ENCODE measurements around the gene C9orf43.
A peak's percentile ranks its signal among the peaks of the same experiment; 100 is the strongest.
"Not testable (repeated sequence)": the region's sequence is repeated elsewhere in the genome, so short reads cannot be mapped to it uniquely, and the experiment has no call there.

C9orf43 gene

DNA sequence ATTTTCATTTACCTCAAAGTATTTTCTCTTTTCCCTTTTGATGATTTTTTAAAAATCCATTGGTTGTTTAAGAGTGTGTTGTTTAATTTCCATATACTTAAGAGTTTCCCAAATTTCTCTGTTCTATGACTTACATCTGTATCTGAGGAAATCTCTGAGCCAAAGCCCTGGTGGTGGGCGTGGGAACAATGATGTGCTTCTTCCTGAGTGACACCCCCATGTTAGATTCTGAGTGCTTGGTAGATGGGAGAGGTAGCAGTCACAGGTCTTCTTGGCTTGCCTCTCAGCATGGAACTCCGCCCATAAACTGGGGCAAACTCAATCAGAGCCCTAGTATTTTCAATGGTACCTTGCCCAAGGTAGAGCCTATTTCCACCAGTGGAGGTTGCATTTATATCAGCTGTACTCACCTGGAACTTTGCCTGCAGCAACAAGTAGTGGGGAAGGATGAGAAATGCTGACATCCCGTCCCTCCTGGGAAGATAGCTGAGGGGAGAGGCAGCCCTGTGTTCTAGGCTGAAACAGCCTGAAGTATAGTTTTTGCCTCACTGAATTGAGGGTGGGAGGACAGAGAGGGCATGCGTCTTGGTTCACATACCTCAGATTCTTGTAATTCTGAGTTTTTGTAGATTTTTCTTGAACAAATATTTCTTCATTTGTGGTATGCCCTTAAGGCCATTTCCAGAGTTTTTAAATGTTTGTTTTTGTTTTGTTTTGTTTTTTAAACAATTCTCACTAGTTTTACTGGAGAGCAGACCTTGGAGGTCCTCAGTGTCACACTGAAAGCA is 26.4 kb downstream of the C9orf43 start:
- H3K36me3 ChIP-seq: no peaks in the 10 kb centered on the region
- H3K4me3 ChIP-seq: no peak overlapping the region
- no peaks in the 10 kb centered on the region for H3K9me3 ChIP-seq
- no peaks in the 10 kb centered on the region for H3K27me3 ChIP-seq
- H3K27ac ChIP-seq: no peak overlapping the region
- no peak overlapping the region for H3K9ac ChIP-seq
- no peaks in the 10 kb centered on the region for H3K4me1 ChIP-seq
- no peaks in the 10 kb centered on the region for H4K20me1 ChIP-seq
- no peak for TF ChIP-seq Cebpa-rat (IDR thresholded peaks at IDR 0.05)
- no peak overlapping the region for H3K4me2 ChIP-seq

DNA sequence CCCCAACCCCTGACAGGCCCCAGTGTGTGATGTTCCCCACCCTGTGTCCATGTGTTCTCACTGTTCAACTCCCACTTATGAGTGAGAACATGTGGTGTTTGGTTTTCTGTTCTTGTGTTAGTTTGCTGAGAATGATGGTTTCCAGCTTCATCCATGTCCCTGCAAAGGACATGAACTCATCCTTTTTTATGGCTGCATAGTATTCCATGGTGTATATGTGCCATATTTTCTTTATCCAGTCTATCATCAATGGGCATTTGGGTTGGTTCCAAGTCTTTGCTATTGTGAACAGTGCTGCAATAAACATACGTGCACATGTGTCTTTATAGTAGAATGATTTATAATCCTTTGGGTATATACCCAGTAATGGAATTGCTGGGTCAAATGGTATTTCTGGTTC is 27.2 kb downstream of the C9orf43 start:
- not testable (repeated sequence) for H3K27ac ChIP-seq, H3K36me3 ChIP-seq, H3K4me2 ChIP-seq, H3K27me3 ChIP-seq, H3K4me1 ChIP-seq, H4K20me1 ChIP-seq, H3K9ac ChIP-seq, H3K4me3 ChIP-seq, H3K9me3 ChIP-seq

DNA sequence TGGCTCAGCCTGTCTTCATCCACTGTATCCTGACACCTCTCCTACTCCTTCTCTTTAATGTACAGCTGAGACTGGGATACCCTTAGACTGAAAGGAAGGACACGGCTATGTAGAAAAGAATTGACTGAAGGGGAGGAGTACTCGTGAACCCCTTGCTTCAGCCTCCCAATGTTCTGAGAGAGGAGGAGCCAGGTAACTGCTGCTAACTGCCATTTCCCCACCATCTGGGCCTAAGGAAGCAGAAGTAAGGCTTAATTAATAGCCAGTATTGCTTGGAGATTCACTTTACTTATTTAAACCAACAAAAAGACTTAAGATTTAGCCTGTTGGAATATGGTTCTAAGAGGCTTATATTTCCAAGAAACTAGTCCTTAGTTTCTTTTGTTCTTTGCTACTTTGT is 34.2 kb downstream of the C9orf43 start:
- H3K27me3 ChIP-seq: no peaks in the 10 kb centered on the region
- no peaks in the 10 kb centered on the region for H3K36me3 ChIP-seq
- no peaks in the 10 kb centered on the region for H3K9me3 ChIP-seq
- peak overlapping the region; percentile 62; the same call in 1 of the 2 replicates for H3K27ac ChIP-seq
- no peaks in the 10 kb centered on the region for H4K20me1 ChIP-seq
- H3K4me2 ChIP-seq: peak overlapping the region; percentile 41; the same call in 1 of the 2 replicates
- no peak for TF ChIP-seq Cebpa-rat (IDR thresholded peaks at IDR 0.05)
- H3K4me3 ChIP-seq: no peak overlapping the region
- no peak overlapping the region for H3K9ac ChIP-seq
- peaks cover 31% of the 10 kb centered on the region for H3K4me1 ChIP-seq

DNA sequence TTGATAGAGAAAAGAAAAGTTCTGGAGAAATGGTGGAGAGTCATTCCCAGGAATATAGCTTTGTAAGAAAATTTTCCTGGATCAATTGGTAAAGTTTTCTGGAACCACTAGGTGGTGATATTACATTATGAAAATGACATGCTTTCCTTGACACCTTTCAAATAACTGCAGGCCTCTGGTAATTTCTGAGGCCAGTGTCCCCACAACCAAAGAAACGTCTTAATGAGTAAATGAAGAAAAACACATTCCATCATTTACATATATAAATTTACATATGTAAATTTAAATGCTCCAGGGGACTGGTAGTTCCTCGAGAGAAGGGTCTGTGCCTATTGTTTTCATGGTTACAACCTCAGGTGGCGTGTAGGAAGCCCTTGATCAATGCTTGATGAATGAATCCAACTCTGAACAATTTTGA is 35.8 kb downstream of the C9orf43 start:
- no peaks in the 10 kb centered on the region for H3K36me3 ChIP-seq
- H3K4me1 ChIP-seq: peaks cover 31% of the 10 kb centered on the region
- H3K27ac ChIP-seq: no peak overlapping the region
- H3K27me3 ChIP-seq: no peaks in the 10 kb centered on the region
- H4K20me1 ChIP-seq: no peaks in the 10 kb centered on the region
- H3K4me3 ChIP-seq: no peak overlapping the region
- no peak overlapping the region for H3K9ac ChIP-seq
- H3K9me3 ChIP-seq: no peaks in the 10 kb centered on the region
- no peak for TF ChIP-seq Cebpa-rat (IDR thresholded peaks at IDR 0.05)
- 0 out of 2 replicates have a peak overlapping the region, but pooled peaks have one; percentile 2 for H3K4me2 ChIP-seq

DNA sequence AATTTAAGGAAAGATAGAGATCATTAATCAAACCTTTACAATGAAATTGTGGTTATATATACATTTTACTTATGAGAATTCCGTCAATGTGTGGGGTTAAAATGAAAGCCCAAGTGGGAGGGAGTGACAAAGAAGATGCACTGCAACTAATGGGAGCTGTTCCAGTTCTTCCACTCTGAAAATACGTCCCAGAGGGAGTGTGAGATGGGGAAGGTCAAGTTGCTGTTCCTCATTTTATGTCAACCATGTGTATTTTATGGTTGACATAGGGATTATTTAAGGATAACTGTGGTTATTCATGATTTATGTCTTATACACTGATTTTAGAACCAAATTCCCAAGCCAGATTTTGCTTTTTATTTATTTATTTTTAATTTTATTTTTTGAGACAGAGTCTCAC is 38.8 kb downstream of the C9orf43 start:
- Histone ChIP-seq H4K20me1 (no peaks in the 10 kb centered on the region), H3K4me3 (no peak overlapping the region), H3K9me3 (no peaks in the 10 kb centered on the region), H3K27me3 (no peaks in the 10 kb centered on the region), H3K9ac (no peak overlapping the region), H3K27ac (no peak overlapping the region), H3K4me1 (peaks cover 31% of the 10 kb centered on the region), H3K4me2 (peak overlapping the region; percentile 36; the same call in 1 of the 2 replicates), H3K36me3 (no peaks in the 10 kb centered on the region)
- no peak for TF ChIP-seq Cebpa-rat (IDR thresholded peaks at IDR 0.05)

DNA sequence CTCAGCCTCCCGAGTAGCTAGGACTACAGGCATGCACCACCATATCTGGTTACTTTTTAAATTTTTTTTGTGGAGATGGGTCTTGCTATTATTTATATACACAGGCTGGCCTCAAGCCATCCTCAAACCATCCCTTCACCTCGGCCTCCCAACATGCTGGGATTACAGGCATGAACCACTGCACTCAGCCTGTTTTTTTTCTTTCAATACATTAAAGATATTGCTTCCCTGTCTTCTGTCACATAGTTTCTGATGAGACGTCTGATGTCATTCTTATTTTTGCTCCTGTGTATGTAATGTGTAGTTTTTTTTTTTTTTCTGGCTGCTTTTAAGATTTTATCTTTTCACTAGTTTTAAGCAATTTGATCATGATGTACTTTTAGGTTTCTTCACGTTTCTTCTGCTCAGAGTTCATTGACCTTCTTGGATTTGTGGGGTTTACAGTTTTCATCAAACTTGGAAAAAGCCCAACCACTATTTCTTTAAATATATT is 41.6 kb downstream of the C9orf43 start:
- no peak overlapping the region for H3K9ac ChIP-seq
- H3K4me2 ChIP-seq: no peak overlapping the region
- no peaks in the 10 kb centered on the region for H3K27me3 ChIP-seq
- H3K36me3 ChIP-seq: no peaks in the 10 kb centered on the region
- no peak overlapping the region for H3K27ac ChIP-seq
- H4K20me1 ChIP-seq: no peaks in the 10 kb centered on the region
- peaks cover 26% of the 10 kb centered on the region for H3K4me1 ChIP-seq
- TF ChIP-seq Cebpa-rat (IDR thresholded peaks at IDR 0.05): no peak
- no peaks in the 10 kb centered on the region for H3K9me3 ChIP-seq
- no peak overlapping the region for H3K4me3 ChIP-seq

DNA sequence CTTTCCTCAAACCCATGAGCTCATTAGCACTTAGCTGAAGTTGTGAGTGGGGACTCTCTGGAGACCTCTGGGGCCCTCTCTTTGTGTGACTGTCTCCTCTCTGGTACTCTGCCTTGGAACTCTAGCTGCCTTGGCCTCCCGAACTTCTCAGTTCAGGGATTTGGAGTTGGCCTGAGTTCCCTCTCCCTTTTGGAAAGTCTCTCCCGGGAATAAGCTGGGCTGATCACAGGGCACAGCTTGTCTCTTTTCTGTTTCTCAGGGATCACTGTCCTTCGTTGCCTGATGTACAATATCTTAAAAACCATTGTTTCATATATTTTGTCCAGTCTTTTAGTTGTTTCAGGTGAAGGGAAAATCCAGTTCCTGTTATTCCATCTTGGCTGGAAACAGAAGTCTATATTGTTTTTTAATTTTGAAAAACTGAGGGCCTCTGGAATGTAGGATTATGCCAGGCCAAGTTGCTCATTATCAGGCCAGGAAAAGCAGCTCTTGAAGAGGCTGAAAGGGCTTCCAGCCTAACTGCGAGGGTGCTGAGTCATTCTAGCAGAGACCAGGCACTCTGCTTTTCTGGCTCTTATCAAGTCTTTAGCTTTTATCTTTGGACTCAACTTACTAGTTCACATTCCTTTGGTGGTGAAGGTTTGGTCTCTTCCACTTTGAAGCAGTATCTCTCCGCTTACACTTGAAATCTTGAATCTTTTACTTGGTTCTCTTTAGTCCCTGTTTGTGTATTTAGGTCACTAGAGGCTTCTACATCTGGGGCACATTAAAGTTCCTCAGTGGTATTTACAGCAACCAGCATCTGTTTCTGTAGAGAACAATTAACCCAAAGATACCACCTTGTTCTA is 44.6 kb downstream of the C9orf43 start:
- no peak overlapping the region for H3K4me3 ChIP-seq
- H3K4me1 ChIP-seq: peaks cover 20% of the 10 kb centered on the region; the same call in 1 of the 2 replicates
- H3K9me3 ChIP-seq: no peaks in the 10 kb centered on the region
- H3K36me3 ChIP-seq: no peaks in the 10 kb centered on the region
- no peaks in the 10 kb centered on the region for H3K27me3 ChIP-seq
- no peaks in the 10 kb centered on the region for H4K20me1 ChIP-seq
- no peak overlapping the region for H3K9ac ChIP-seq
- no peak overlapping the region for H3K4me2 ChIP-seq
- no peak overlapping the region for H3K27ac ChIP-seq
- no peak for TF ChIP-seq Cebpa-rat (IDR thresholded peaks at IDR 0.05)

DNA sequence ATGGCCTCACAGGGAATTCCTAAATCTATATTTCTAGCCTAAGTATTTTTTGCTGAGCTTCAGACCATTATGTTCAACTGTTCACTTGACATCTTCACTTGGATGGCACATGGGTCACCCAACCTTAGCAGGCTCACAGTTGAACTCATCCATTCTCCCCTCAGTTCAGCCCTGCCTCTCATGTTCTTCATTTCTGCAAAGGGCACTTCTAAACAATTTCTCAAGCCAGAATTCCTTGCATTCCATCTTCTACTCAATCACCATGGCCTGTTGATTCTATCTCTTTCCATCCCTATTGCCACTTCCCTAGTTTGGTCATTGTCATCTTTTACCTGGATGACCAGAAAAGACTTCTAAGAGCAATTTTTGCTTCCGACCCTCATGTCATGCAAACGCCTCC is 45.7 kb downstream of the C9orf43 start:
- no peak overlapping the region for H3K4me2 ChIP-seq
- no peaks in the 10 kb centered on the region for H3K9me3 ChIP-seq
- H3K27me3 ChIP-seq: no peaks in the 10 kb centered on the region
- no peak for TF ChIP-seq Cebpa-rat (IDR thresholded peaks at IDR 0.05)
- H3K9ac ChIP-seq: no peak overlapping the region
- H3K4me3 ChIP-seq: no peak overlapping the region
- H3K36me3 ChIP-seq: no peaks in the 10 kb centered on the region
- H3K4me1 ChIP-seq: peaks cover 20% of the 10 kb centered on the region; the same call in 1 of the 2 replicates
- H3K27ac ChIP-seq: no peak overlapping the region
- no peaks in the 10 kb centered on the region for H4K20me1 ChIP-seq

DNA sequence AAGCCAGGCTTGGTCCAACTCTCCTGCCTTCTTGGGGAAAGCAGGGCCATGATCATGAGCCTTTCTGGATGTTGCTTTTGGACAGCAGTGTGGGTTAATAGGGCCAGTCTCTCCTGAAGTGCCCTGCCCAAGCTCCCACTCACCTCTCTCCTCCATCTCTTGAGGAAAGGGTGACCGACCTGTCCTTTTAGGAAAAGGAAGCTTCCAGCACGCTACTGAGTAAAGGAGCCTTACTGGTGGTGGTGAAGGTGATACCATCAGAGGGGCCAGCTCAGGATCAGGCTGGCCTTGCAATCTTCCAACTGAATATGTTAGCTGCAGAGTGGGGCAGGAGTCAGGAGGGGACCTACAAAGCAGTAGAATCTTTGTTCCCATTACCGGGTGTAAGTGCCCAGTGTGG is 50.7 kb downstream of the C9orf43 start:
- no peak overlapping the region for H3K4me3 ChIP-seq
- TF ChIP-seq Cebpa-rat (IDR thresholded peaks at IDR 0.05): no peak
- H3K27ac ChIP-seq: no peak overlapping the region
- H3K27me3 ChIP-seq: no peaks in the 10 kb centered on the region
- no peak overlapping the region for H3K4me2 ChIP-seq
- no peaks in the 10 kb centered on the region for H3K4me1 ChIP-seq
- no peaks in the 10 kb centered on the region for H3K36me3 ChIP-seq
- no peaks in the 10 kb centered on the region for H4K20me1 ChIP-seq
- H3K9ac ChIP-seq: no peak overlapping the region
- H3K9me3 ChIP-seq: no peaks in the 10 kb centered on the region

DNA sequence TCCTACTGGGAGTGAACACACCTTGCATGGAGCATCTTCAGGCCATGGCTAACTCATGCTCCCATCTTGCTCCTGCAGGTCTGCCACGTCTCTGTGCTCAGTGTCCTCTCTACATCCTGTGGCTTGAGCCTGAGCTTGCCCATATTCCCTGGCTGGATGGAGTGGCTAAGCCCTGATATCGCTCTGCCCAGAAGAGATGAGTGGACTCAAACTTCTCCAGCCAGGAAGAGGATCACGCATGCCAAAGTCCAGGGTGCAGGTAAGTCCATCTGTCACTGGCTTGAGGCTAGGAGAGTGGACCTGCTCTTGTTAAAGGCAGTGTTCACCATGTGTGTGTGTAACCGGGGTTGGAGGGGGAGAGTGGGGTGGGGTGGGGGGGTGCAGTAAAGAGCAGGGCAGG is 51.4 kb downstream of the C9orf43 start:
- TF ChIP-seq Cebpa-rat (IDR thresholded peaks at IDR 0.05): no peak
- H3K36me3 ChIP-seq: no peaks in the 10 kb centered on the region
- no peak overlapping the region for H3K4me2 ChIP-seq
- no peaks in the 10 kb centered on the region for H3K9me3 ChIP-seq
- H4K20me1 ChIP-seq: no peaks in the 10 kb centered on the region
- H3K27me3 ChIP-seq: no peaks in the 10 kb centered on the region
- no peaks in the 10 kb centered on the region for H3K4me1 ChIP-seq
- H3K9ac ChIP-seq: no peak overlapping the region
- H3K4me3 ChIP-seq: no peak overlapping the region
- H3K27ac ChIP-seq: no peak overlapping the region
